ENCODE measurements around the gene ATP6V0A4. TPM values are rescaled to one million over a fixed set of nuclear protein-coding genes. Genes with fewer than 3 reads are reported as not detected.

The ATP6V0A4 gene
- total RNA-seq, 1 donor from 2014 or later = 0.25 TPM

DNA sequence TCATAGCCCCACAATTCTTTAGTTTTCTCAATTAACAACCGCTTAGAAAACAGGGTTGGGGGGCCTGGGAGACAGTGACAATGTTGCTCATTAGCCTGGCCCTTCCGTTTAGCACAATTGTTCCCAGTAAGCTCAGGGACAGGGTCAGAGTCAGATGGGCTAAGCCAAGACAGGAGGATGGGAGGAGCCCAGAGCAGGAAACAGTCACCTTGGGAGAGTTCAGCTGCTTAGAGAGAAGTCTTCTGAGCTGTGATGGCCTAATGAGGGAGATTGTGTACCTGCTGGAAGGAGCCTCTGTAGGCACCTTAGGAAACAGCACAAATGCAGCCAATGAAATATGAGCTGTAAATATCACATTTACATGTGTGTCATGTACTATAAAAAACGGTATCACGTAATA is 132.7 kb downstream of the ATP6V0A4 start:
- H4K20me1 ChIP-seq (ENCODE audit: insufficient read depth, low read length) = no peaks in the 10 kb centered on the region
- H3K27ac ChIP-seq (ENCODE audit: low read depth, low read length) = no peak overlapping the region
- TF ChIP-seq, protein P1, sequence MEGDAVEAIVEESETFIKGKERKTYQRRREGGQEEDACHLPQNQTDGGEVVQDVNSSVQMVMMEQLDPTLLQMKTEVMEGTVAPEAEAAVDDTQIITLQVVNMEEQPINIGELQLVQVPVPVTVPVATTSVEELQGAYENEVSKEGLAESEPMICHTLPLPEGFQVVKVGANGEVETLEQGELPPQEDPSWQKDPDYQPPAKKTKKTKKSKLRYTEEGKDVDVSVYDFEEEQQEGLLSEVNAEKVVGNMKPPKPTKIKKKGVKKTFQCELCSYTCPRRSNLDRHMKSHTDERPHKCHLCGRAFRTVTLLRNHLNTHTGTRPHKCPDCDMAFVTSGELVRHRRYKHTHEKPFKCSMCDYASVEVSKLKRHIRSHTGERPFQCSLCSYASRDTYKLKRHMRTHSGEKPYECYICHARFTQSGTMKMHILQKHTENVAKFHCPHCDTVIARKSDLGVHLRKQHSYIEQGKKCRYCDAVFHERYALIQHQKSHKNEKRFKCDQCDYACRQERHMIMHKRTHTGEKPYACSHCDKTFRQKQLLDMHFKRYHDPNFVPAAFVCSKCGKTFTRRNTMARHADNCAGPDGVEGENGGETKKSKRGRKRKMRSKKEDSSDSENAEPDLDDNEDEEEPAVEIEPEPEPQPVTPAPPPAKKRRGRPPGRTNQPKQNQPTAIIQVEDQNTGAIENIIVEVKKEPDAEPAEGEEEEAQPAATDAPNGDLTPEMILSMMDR (IDR thresholded peaks at IDR 0.05; ENCODE audit: insufficient read depth, low read depth, low read length) = no peak
- TF ChIP-seq EZH2 (IDR thresholded peaks at IDR 0.05; ENCODE audit: insufficient read depth, low read length) = no peak
- H2AFZ ChIP-seq (ENCODE audit: low read depth, low read length) = peak overlapping the region; percentile 26
- H3K27me3 Mint-ChIP-seq (ENCODE audit: low read depth, unreplicated experiment) = no peaks in the 10 kb centered on the region
- peaks cover 40% of the 10 kb centered on the region for H3K4me1 Mint-ChIP-seq (ENCODE audit: low read depth, unreplicated experiment)
- no peak overlapping the region for H3K4me3 ChIP-seq (ENCODE audit: insufficient read depth, low read depth, low read length)
- H3K9me3 Mint-ChIP-seq (ENCODE audit: unreplicated experiment) = no peaks in the 10 kb centered on the region
- peaks cover 2% of the 10 kb centered on the region for H3K4me1 ChIP-seq (ENCODE audit: insufficient read depth, low read length)
- FAIRE-seq = no peak
- peaks cover 4% of the 10 kb centered on the region for H3K36me3 Mint-ChIP-seq (ENCODE audit: low read depth, unreplicated experiment)
- H3K9ac ChIP-seq (ENCODE audit: low read length) = no peak overlapping the region
- no peaks in the 10 kb centered on the region for H3K9me3 ChIP-seq (ENCODE audit: insufficient read depth, low read depth, low read length)
- H3K27ac Mint-ChIP-seq (ENCODE audit: unreplicated experiment) = no peak overlapping the region
- no peaks in the 10 kb centered on the region for H3K36me3 ChIP-seq (ENCODE audit: insufficient read depth, low read length)
- no peaks in the 10 kb centered on the region for H3K79me2 ChIP-seq (ENCODE audit: insufficient read depth, low read length)
- H3K4me2 ChIP-seq (ENCODE audit: low read length) = no peak overlapping the region
- H3K4me3 Mint-ChIP-seq (ENCODE audit: unreplicated experiment) = peak overlapping the region; percentile 70
- H3K27me3 ChIP-seq (ENCODE audit: insufficient read depth, low read length) = peaks cover 7% of the 10 kb centered on the region
- DNase-seq (ENCODE audit: low read depth) = no peak

DNA sequence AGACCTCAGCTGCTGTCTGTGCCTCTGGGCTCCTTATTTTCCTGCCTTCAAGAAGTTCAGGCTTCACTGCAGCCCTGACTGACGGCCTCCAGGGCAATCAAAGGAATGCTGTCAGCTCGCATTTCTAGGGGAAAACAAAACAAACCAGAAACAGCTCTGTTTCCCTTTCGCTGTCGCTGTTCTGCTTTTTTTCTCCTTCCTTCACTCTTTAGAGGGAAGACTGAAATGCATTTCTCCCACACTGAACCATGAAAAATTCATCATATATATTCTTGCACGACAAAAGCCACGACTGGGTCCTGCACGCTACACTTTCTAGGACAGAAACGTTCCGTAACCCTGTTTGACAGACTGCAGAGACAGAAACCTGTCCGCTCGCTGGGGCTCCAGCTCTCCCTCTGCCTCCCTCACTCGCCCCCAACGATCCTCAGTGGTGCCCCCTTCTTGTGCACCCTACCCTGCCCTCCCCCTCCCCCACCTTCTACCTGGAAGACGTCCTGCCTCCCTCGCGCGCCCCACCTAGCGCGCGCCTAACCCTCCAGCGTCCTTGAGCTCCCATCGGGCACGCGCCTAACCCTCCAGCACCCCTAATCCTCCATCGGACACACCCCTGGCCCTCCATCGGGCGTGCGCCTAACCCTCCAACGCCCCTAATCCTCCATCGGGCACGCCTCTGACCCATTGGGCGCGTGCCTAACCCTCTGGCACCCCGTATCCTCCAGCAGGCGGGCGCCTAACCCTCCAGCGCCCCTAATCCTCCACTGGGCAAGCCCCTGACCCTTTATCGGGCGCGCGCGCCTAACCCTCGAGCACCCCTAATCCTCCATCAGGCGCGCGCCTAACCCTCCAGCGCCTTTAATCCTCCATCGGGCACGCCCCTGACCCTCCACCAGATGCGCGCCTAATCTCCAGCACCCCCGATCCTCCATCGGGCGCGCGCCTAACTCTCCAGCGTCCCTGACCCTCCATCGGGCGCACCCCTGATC is 134.0 kb downstream of the ATP6V0A4 start:
- Mint-ChIP-seq H3K4me1 (ENCODE audit: low read depth, unreplicated experiment) (peaks cover 40% of the 10 kb centered on the region), H3K27ac (ENCODE audit: unreplicated experiment) (peak overlapping the region; percentile 72)
- H3K4me2 ChIP-seq (ENCODE audit: low read length) = peak overlapping the region; percentile 83

More for the DNA sequence above, 134.0 kb downstream of the ATP6V0A4 start:
- peaks cover under 1% of the 10 kb centered on the region for H3K9me3 Mint-ChIP-seq (ENCODE audit: unreplicated experiment)
- H3K79me2 ChIP-seq (ENCODE audit: insufficient read depth, low read length) = no peaks in the 10 kb centered on the region
- peak overlapping the region; percentile 60 for H2AFZ ChIP-seq (ENCODE audit: low read depth, low read length)
- H3K36me3 Mint-ChIP-seq (ENCODE audit: low read depth, unreplicated experiment) = peaks cover 4% of the 10 kb centered on the region
- DNase-seq (ENCODE audit: low read depth) = no peak
- no peak for FAIRE-seq
- peaks cover 7% of the 10 kb centered on the region for H3K27me3 ChIP-seq (ENCODE audit: insufficient read depth, low read length)
- peaks cover 2% of the 10 kb centered on the region for H3K4me1 ChIP-seq (ENCODE audit: insufficient read depth, low read length)
- peak overlapping the region; percentile 39 for H3K4me3 ChIP-seq (ENCODE audit: insufficient read depth, low read depth, low read length)
- no peaks in the 10 kb centered on the region for H3K9me3 ChIP-seq (ENCODE audit: insufficient read depth, low read depth, low read length)
- H3K9ac ChIP-seq (ENCODE audit: low read length) = peak overlapping the region; percentile 14
- TF ChIP-seq, protein P1 (IDR thresholded peaks at IDR 0.05; ENCODE audit: insufficient read depth, low read depth, low read length) = no peak
- TF ChIP-seq EZH2 (IDR thresholded peaks at IDR 0.05; ENCODE audit: insufficient read depth, low read length) = no peak
- peak overlapping the region; percentile 84 for H3K4me3 Mint-ChIP-seq (ENCODE audit: unreplicated experiment)
- H3K27ac ChIP-seq (ENCODE audit: low read depth, low read length) = no peak overlapping the region
- no peaks in the 10 kb centered on the region for H3K36me3 ChIP-seq (ENCODE audit: insufficient read depth, low read length)
- H4K20me1 ChIP-seq (ENCODE audit: insufficient read depth, low read length) = no peaks in the 10 kb centered on the region
- no peaks in the 10 kb centered on the region for H3K27me3 Mint-ChIP-seq (ENCODE audit: low read depth, unreplicated experiment)

Measured in astrocyte (in vitro differentiated cells and primary cell).